IMR-90 (cell line): ENCODE data around the gene WNT6. TPM values are rescaled to one million over a fixed set of nuclear protein-coding genes. Genes with fewer than 3 reads are reported as not detected.

Experiments
- ATAC-seq: fragments of 200-7000 bp; cut with Tn5 transposase; 2 replicates; pipeline ENCODE4 v1.9.1; 2020; ENCODE audit warnings: low read depth, mild to moderate bottlenecking, moderate library complexity
- BruUV-seq: library from RNA; stranded (reverse); fragments of 400-500 nt; replicated peaks from 2 replicates; lab custom pipeline; 2021; lab: Mats Ljungman, UMichigan
- CTCF ChIA-PET: fragments of 300-600 bp; formaldehyde crosslinking; extraction: SDS; loops from one replicate; lab custom pipeline; 2021; ENCODE audit warnings: antibody characterized with exemption; lab: Yijun Ruan, JAX
- POLR2A ChIA-PET: fragments of 300-600 bp; sonication (Branson Sonifier 250); formaldehyde crosslinking; loops from one replicate; lab custom pipeline; 2022; ENCODE audit warnings: antibody characterized with exemption; ENCODE audit not compliant: unreplicated experiment; lab: Charles Lee
- DNase-seq: peaks from one replicate; pipeline ENCODE4 v3.0.0; 2013
- H2AFZ ChIP-seq: replicated peaks from 2 replicates; pipeline ENCODE3; 2013; ENCODE audit warnings: low read length, mild to moderate bottlenecking; ENCODE audit not compliant: poor library complexity
- H2AK5ac ChIP-seq: 2 replicates; pipeline ENCODE4 v1.6.1; 2013; ENCODE audit warnings: low read depth, low read length, inconsistent platforms
- H2AK9ac ChIP-seq: replicated peaks from 2 replicates; pipeline ENCODE3; 2013; ENCODE audit warnings: mild to moderate bottlenecking, low read depth, low read length, moderate library complexity; ENCODE audit not compliant: poor library complexity
- H2BK120ac ChIP-seq: 2 replicates; pipeline ENCODE4 v1.6.1; 2013; ENCODE audit warnings: low read depth, low read length, inconsistent platforms
- H2BK15ac ChIP-seq: 3 replicates; pipeline ENCODE4 v1.6.1; 2013; ENCODE audit warnings: low read depth, low read length, inconsistent platforms
- H2BK20ac ChIP-seq: 2 replicates; pipeline ENCODE4 v1.6.1; 2013; ENCODE audit warnings: low read depth, mild to moderate bottlenecking, inconsistent platforms, low read length, moderate library complexity
- H2BK5ac ChIP-seq: 2 replicates; pipeline ENCODE4 v1.6.1; 2013; ENCODE audit warnings: mild to moderate bottlenecking, low read depth, low read length, inconsistent platforms; ENCODE audit not compliant: poor library complexity, severe bottlenecking
- H3K14ac ChIP-seq: replicated peaks from 2 replicates; pipeline ENCODE4 v1.6.1; 2013; ENCODE audit warnings: low read depth, low read length, inconsistent platforms
- H3K18ac ChIP-seq: 2 replicates; pipeline ENCODE4 v1.6.1; 2013; ENCODE audit warnings: low read depth, low read length, control low read depth
- H3K23ac ChIP-seq: 2 replicates; pipeline ENCODE4 v1.6.1; 2013; ENCODE audit warnings: low read depth, low read length, inconsistent platforms
- H3K27ac ChIP-seq: 2 replicates; pipeline ENCODE4 v1.5.1; 2013; ENCODE audit warnings: mild to moderate bottlenecking, control low read depth, low read length; ENCODE audit not compliant: insufficient read depth
- H3K27me3 ChIP-seq: 2 replicates; pipeline ENCODE4 v1.6.1; 2013; ENCODE audit warnings: low read length; ENCODE audit not compliant: control insufficient read depth, insufficient read depth
- H3K36me3 ChIP-seq: 2 replicates; pipeline ENCODE4 v1.6.1; 2013; ENCODE audit warnings: low read length, mixed read lengths; ENCODE audit not compliant: control insufficient read depth, insufficient read depth
- H3K4ac ChIP-seq: 2 replicates; pipeline ENCODE4 v1.6.1; 2013; ENCODE audit warnings: low read depth, low read length, inconsistent platforms
- H3K4me1 ChIP-seq: 2 replicates; pipeline ENCODE4 v1.6.1; 2013; ENCODE audit warnings: low read length, mixed read lengths; ENCODE audit not compliant: control insufficient read depth, insufficient read depth
- H3K4me2 ChIP-seq: 2 replicates; pipeline ENCODE4 v1.6.1; 2013; ENCODE audit warnings: low read depth, mild to moderate bottlenecking, control low read depth, low read length, moderate library complexity
- H3K4me3 ChIP-seq: 2 replicates; pipeline ENCODE4 v1.5.1; 2013; ENCODE audit warnings: low read depth, mild to moderate bottlenecking, control low read depth, low read length, moderate library complexity; ENCODE audit not compliant: insufficient read depth
- H3K56ac ChIP-seq: 2 replicates; pipeline ENCODE4 v1.6.1; 2013; ENCODE audit warnings: low read length, inconsistent platforms; ENCODE audit not compliant: insufficient read depth; ENCODE audit errors: extremely low read depth
- H3K79me1 ChIP-seq, 2 experiments: 2 replicates each; pipeline ENCODE4 v1.6.1; 2013; ENCODE audit warnings: low read length in 2 of 2, inconsistent platforms in 1 of 2, low read depth in 1 of 2
- H3K9ac ChIP-seq: 2 replicates; pipeline ENCODE4 v1.6.1; 2013; ENCODE audit warnings: low read depth, low read length, control low read depth
- H3K9me1 ChIP-seq: 2 replicates; pipeline ENCODE4 v1.6.1; 2013; ENCODE audit warnings: low read length, inconsistent platforms; ENCODE audit not compliant: insufficient read depth
- H3K9me3 ChIP-seq: 2 replicates; pipeline ENCODE4 v1.6.1; 2013; ENCODE audit warnings: low read length; ENCODE audit not compliant: control insufficient read depth, insufficient read depth
- H4K20me1 ChIP-seq: 2 replicates; pipeline ENCODE4 v1.6.1; 2013; ENCODE audit warnings: low read length, inconsistent platforms; ENCODE audit not compliant: insufficient read depth
- H4K5ac ChIP-seq: 2 replicates; pipeline ENCODE4 v1.6.1; 2013; ENCODE audit warnings: mild to moderate bottlenecking, low read depth, low read length, control low read depth
- H4K8ac ChIP-seq, 2 experiments: 2 replicates each; pipeline ENCODE4 v1.6.1; 2013; ENCODE audit warnings: low read depth in 2 of 2, low read length in 2 of 2, control low read depth in 1 of 2, inconsistent platforms in 1 of 2
- H4K91ac ChIP-seq: 2 replicates; pipeline ENCODE4 v1.6.1; 2013; ENCODE audit warnings: low read depth, low read length, inconsistent platforms; ENCODE audit not compliant: insufficient read depth
- BHLHE40 ChIP-seq: fragments of 150-350 bp; IDR thresholded peaks from 2 replicates; pipeline ENCODE4 v1.6.1; 2016; ENCODE audit warnings: mild to moderate bottlenecking, low read depth, low read length
- CEBPB ChIP-seq: IDR thresholded peaks from 2 replicates; pipeline ENCODE4 v1.6.1; 2012; ENCODE audit warnings: low read depth, low read length, improper control_type of control experiment
- CHD1 ChIP-seq: IDR thresholded peaks from 2 replicates; pipeline ENCODE4 v1.6.1; 2012; ENCODE audit warnings: low read depth, low read length, improper control_type of control experiment
- CTCF ChIP-seq: conservative IDR thresholded peaks from 2 replicates; pipeline ENCODE4 v1.5.1; 2012; ENCODE audit warnings: mild to moderate bottlenecking, low read depth, low read length, improper control_type of control experiment
- ELK1 ChIP-seq: fragments of 150-350 bp; IDR thresholded peaks from 2 replicates; pipeline ENCODE4 v1.6.1; 2016; ENCODE audit warnings: low read depth, mild to moderate bottlenecking, low read length, moderate library complexity, borderline replicate concordance
- FOS ChIP-seq: fragments of 150-350 bp; IDR thresholded peaks from 2 replicates; pipeline ENCODE4 v1.6.1; 2016; ENCODE audit warnings: low read depth, low read length
- MAFK ChIP-seq: IDR thresholded peaks from 2 replicates; pipeline ENCODE4 v1.6.1; 2012; ENCODE audit warnings: low read depth, low read length, improper control_type of control experiment
- MAZ ChIP-seq: IDR thresholded peaks from 2 replicates; pipeline ENCODE4 v1.6.1; 2012; ENCODE audit warnings: low read depth, mild to moderate bottlenecking, low read length, improper control_type of control experiment, moderate library complexity, borderline replicate concordance
- MXI1 ChIP-seq: IDR thresholded peaks from 2 replicates; pipeline ENCODE4 v1.6.1; 2012; ENCODE audit warnings: low read depth, mild to moderate bottlenecking, low read length, moderate library complexity, borderline replicate concordance
- NFE2L2 ChIP-seq: fragments of 150-350 bp; IDR thresholded peaks from 2 replicates; pipeline ENCODE4 v1.6.1; 2016; ENCODE audit warnings: low read depth, mild to moderate bottlenecking, low read length
- POLR2A ChIP-seq: IDR thresholded peaks from 2 replicates; pipeline ENCODE4 v1.6.1; 2012; ENCODE audit warnings: mild to moderate bottlenecking, low read depth, low read length
- RAD21 ChIP-seq: IDR thresholded peaks from 2 replicates; pipeline ENCODE4 v1.6.1; 2012; ENCODE audit warnings: low read length, improper control_type of control experiment
- RCOR1 ChIP-seq: IDR thresholded peaks from 2 replicates; pipeline ENCODE4 v1.6.1; 2012; ENCODE audit warnings: mild to moderate bottlenecking, low read length, improper control_type of control experiment; ENCODE audit not compliant: insufficient replicate concordance
- RFX5 ChIP-seq: IDR thresholded peaks from 2 replicates; pipeline ENCODE4 v1.8.0; 2012; ENCODE audit warnings: low read depth, mild to moderate bottlenecking, low read length, moderate library complexity
- SMC3 ChIP-seq: fragments of 150-350 bp; IDR thresholded peaks from 2 replicates; pipeline ENCODE4 v1.6.1; 2016; ENCODE audit warnings: low read depth, mild to moderate bottlenecking, antibody characterized with exemption, low read length, moderate library complexity
- USF2 ChIP-seq: fragments of 150-350 bp; IDR thresholded peaks from 2 replicates; pipeline ENCODE4 v1.6.1; 2017; ENCODE audit warnings: mild to moderate bottlenecking, antibody characterized with exemption, low read length, low read depth
- WGBS, 2 experiments: methylation state at CpG; one replicate each; pipeline versions ENCODE4 v1.1.5 to v1.1.7; 2013; ENCODE audit warnings: missing lambda C conversion rate in 2 of 2; ENCODE audit not compliant: insufficient read length in 1 of 2; ENCODE audit errors: extremely low coverage in 2 of 2; 5-methylcytosine and 5-hydroxymethylcytosine counted together
- dilution Hi-C: fragments of 300-500 bp; cut with HindIII; formaldehyde crosslinking; loops from one replicate; pipeline ENCODE4 v1.14.3; 2018; ENCODE audit warnings: low sequenced_read_pairs; ENCODE audit not compliant: unreplicated experiment
- in situ Hi-C: fragments of 300-500 bp; cut with MboI; formaldehyde crosslinking; loops from 3 replicates; pipeline ENCODE4 v1.14.3; 2019; ENCODE audit warnings: low sequenced_read_pairs, inconsistent platforms, mixed read lengths
- intact Hi-C: fragments of 100-400 bp; cut with micrococcal nuclease; formaldehyde crosslinking; loops from 2 replicates; pipeline ENCODE4 v1.10.0; 2022
- polyA plus RNA-seq, 3 experiments: library from polyadenylated mRNA; depleted of rRNA; stranded (reverse); fragments of >200 nt; gene quantifications; 2 replicates each; pipeline ENCODE4 v1.2.3, GENCODE V29; 2012; ENCODE audit warnings: low replicate concordance in 1 of 3
- total RNA-seq: library from RNA; depleted of rRNA; stranded (reverse); fragments of >200 nt; gene quantifications from 2 replicates; pipeline ENCODE4 v1.2.3, GENCODE V29; 2012

WNT6 gene
- total and polyA plus RNA-seq, 2 of the 4 experiments (the other 2 are of a cell fraction) = not detected

- Histone ChIP-seq H2AK9ac (no peak overlapping the region), H3K4ac (no peak overlapping the region), H3K79me1 (no peaks in the 10 kb centered on the region), H2AK5ac (no peak overlapping the region), H3K9me1 (no peaks in the 10 kb centered on the region; the same call in 1 of the 2 replicates), H3K27ac (no peak overlapping the region), H2BK15ac (no peak overlapping the region), H3K27me3 (peaks cover 90% of the 10 kb centered on the region), H3K14ac (no peak overlapping the region), H2BK5ac (no peak overlapping the region), H3K18ac (no peak overlapping the region), H3K9ac (no peak overlapping the region), H3K36me3 (no peaks in the 10 kb centered on the region), H4K91ac (no peak overlapping the region), H2AFZ (no peak overlapping the region), H4K20me1 (no peaks in the 10 kb centered on the region), H3K9me3 (peaks cover 1% of the 10 kb centered on the region; the same call in 1 of the 2 replicates), H3K4me3 (no peak overlapping the region), H3K23ac (no peak overlapping the region), H2BK20ac (no peak overlapping the region), H2BK120ac (no peak overlapping the region), H4K8ac (no peak overlapping the region), H3K56ac (no peak overlapping the region), H3K4me1 (no peaks in the 10 kb centered on the region), H3K4me2 (no peak overlapping the region), H4K5ac (no peak overlapping the region)
- ATAC-seq (no peak), DNase-seq (no peak)
- no TSS peak for BruUV-seq
- POLR2A ChIA-PET = interaction anchor here (0.5 kb wide), 1 partner anchor 333 kb away, joined by 5 read pairs; no protein-coding TSS in a partner anchor
- CTCF ChIA-PET = interaction anchor here (0.6 to 4.5 kb wide), 4 partner anchors 20 to 523 kb away, joined by 3 to 49 read pairs (median 4); no protein-coding TSS in a partner anchor
- in situ Hi-C loops = no loop called here
- WGBS, 2 experiments = no CpG with 5 or more reads among the region's 6 CpGs
- TF ChIP-seq MAFK (no peak), CTCF (no peak), RAD21 (no peak), RFX5 (no peak), NFE2L2 (no peak), FOS (no peak), POLR2A (no peak), ELK1 (no peak), MXI1 (no peak), RCOR1 (no peak), MAZ (no peak), CEBPB (no peak), BHLHE40 (no peak), CHD1 (no peak), SMC3 (no peak), USF2 (no peak)
- intact Hi-C loops = no loop called here
- dilution Hi-C loops = no loop called here
Observed at GRCh38 chr2:218878486-218878885, 18.9 kb downstream of the WNT6 start.
